ENCODE results near the gene TRIP13.

DNA sequence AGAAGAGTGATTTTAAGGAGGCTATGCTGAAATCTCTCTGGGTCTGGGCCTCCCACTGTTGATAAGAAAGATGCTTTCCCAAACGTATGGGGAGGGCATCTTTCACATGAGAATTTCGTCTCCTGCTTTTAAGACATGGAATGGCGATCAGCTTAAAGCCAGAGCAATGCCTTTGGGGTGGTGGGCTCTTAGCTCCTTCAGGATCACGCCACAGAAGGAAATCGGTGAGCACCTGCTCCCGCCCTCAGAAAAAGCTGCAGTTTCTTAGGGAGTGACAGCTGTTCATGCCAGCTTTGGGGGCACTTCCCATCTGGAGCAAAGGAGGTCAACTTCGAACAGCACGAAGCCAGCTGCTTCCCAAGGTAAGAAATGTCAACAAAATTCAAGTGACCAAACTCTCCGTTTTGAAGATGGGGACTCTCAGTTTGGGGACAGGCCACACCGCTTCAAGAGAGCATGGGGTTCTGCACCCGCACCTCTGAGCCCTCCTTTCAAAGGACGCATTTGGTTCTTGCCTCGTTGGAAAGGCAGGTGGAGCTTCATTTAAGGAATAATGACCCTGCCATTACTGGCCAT, 39.0 kb downstream of the TRIP13 start:
- TF ChIP-seq, protein P1, sequence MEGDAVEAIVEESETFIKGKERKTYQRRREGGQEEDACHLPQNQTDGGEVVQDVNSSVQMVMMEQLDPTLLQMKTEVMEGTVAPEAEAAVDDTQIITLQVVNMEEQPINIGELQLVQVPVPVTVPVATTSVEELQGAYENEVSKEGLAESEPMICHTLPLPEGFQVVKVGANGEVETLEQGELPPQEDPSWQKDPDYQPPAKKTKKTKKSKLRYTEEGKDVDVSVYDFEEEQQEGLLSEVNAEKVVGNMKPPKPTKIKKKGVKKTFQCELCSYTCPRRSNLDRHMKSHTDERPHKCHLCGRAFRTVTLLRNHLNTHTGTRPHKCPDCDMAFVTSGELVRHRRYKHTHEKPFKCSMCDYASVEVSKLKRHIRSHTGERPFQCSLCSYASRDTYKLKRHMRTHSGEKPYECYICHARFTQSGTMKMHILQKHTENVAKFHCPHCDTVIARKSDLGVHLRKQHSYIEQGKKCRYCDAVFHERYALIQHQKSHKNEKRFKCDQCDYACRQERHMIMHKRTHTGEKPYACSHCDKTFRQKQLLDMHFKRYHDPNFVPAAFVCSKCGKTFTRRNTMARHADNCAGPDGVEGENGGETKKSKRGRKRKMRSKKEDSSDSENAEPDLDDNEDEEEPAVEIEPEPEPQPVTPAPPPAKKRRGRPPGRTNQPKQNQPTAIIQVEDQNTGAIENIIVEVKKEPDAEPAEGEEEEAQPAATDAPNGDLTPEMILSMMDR (IDR thresholded peaks at IDR 0.05) = no peak
- TF ChIP-seq POLR2A (IDR thresholded peaks at IDR 0.05) = no peak

Data from testis (tissue), 2 donors.